ENCODE results near the gene STK4. TPM values are rescaled to one million over a fixed set of nuclear protein-coding genes. Genes with fewer than 3 reads are reported as not detected.

STK4 gene
- total and polyA plus RNA-seq, 9 donors: 8.3 to 27.5 (median 19.6) TPM

- H3K4me3 ChIP-seq: no peak overlapping the region
- H3K4me1 ChIP-seq (ENCODE audit: insufficient read depth): no peaks in the 10 kb centered on the region
- DNase-seq: no peak
- no peaks in the 10 kb centered on the region for H3K36me3 ChIP-seq
- H3K9me3 ChIP-seq: no peaks in the 10 kb centered on the region
- intact Hi-C loops (cut with DNase I): no loop called here
- WGBS, 3 donors: 36 to 54% (median 50%) methylated on average over 1 of the region's 1 CpG
- no peak overlapping the region for H3K27ac ChIP-seq
- TF ChIP-seq CTCF (IDR thresholded peaks at IDR 0.05): no peak
- H3K27me3 ChIP-seq: no peaks in the 10 kb centered on the region
These were observed 121.5 kb downstream of the STK4 start for GRCh38 chr20:45087814-45088213.

GRCh38 chr20:45088247-45088646 is 121.9 kb downstream of the STK4 start:
- Histone ChIP-seq H3K4me1 (ENCODE audit: insufficient read depth) (no peaks in the 10 kb centered on the region), H3K4me3 (no peak overlapping the region), H3K27me3 (no peaks in the 10 kb centered on the region), H3K27ac (no peak overlapping the region), H3K9me3 (no peaks in the 10 kb centered on the region), H3K36me3 (no peaks in the 10 kb centered on the region)
- WGBS, 3 donors: 54 to 68% (median 66%) methylated on average over 7 of the region's 7 CpGs
- intact Hi-C loops (cut with DNase I): no loop called here
- TF ChIP-seq POLR2A (IDR thresholded peaks at IDR 0.05): no peak
- no peak for TF ChIP-seq CTCF (IDR thresholded peaks at IDR 0.05)
- no peak for TF ChIP-seq EP300 (IDR thresholded peaks at IDR 0.05)
- DNase-seq: no peak

- Histone ChIP-seq H3K36me3 (no peaks in the 10 kb centered on the region), H3K27me3 (no peaks in the 10 kb centered on the region), H3K27ac (no peak overlapping the region), H3K9me3 (no peaks in the 10 kb centered on the region), H3K4me3 (no peak overlapping the region), H3K4me1 (ENCODE audit: insufficient read depth) (no peaks in the 10 kb centered on the region)
- intact Hi-C loops (cut with DNase I): loop anchor here in 3 of 4 donors (10.0 kb wide), 1 partner anchor 76 kb away; no protein-coding TSS in a partner anchor
- no peak for TF ChIP-seq CTCF (IDR thresholded peaks at IDR 0.05)
- no peak for TF ChIP-seq EP300 (IDR thresholded peaks at IDR 0.05)
- no peak for TF ChIP-seq POLR2A (IDR thresholded peaks at IDR 0.05)
- no peak for DNase-seq
- WGBS, 3 donors: 83 to 89% (median 85%) methylated on average over 3 of the region's 3 CpGs
These were observed 124.2 kb downstream of the STK4 start for GRCh38 chr20:45090481-45090880.

- intact Hi-C loops (cut with DNase I): loop anchor here in 3 of 4 donors (10.0 kb wide), 1 partner anchor 77 kb away; no protein-coding TSS in a partner anchor
- DNase-seq: no peak
- H3K4me3 ChIP-seq: no peak overlapping the region
- TF ChIP-seq EP300 (IDR thresholded peaks at IDR 0.05): no peak
- no peaks in the 10 kb centered on the region for H3K36me3 ChIP-seq
- H3K4me1 ChIP-seq (ENCODE audit: insufficient read depth): no peaks in the 10 kb centered on the region
- WGBS, 3 donors: 82 to 91% (median 88%) methylated on average over 3 of the region's 3 CpGs
- H3K27me3 ChIP-seq: no peaks in the 10 kb centered on the region
- no peak overlapping the region for H3K27ac ChIP-seq
- no peaks in the 10 kb centered on the region for H3K9me3 ChIP-seq
These were observed 125.1 kb downstream of the STK4 start for GRCh38 chr20:45091366-45091765.

- WGBS, 3 donors: 74 to 87% (median 76%) methylated on average over 7 of the region's 7 CpGs
- Histone ChIP-seq H3K4me1 (ENCODE audit: insufficient read depth) (no peaks in the 10 kb centered on the region), H3K4me3 (no peak overlapping the region), H3K36me3 (no peaks in the 10 kb centered on the region), H3K27me3 (no peaks in the 10 kb centered on the region), H3K9me3 (no peaks in the 10 kb centered on the region), H3K27ac (no peak overlapping the region)
- no peak for DNase-seq
- intact Hi-C loops (cut with DNase I): loop anchor here in 3 of 4 donors (10.0 kb wide), 1 partner anchor 78 kb away; no protein-coding TSS in a partner anchor
- TF ChIP-seq POLR2A (IDR thresholded peaks at IDR 0.05) (no peak), CTCF (IDR thresholded peaks at IDR 0.05) (no peak), EP300 (IDR thresholded peaks at IDR 0.05) (no peak)
These were observed 126.6 kb downstream of the STK4 start for GRCh38 chr20:45092898-45093297.

All from ovary (tissue), 9 donors.